GM13976 (cell line): Measurements from ENCODE around the gene NOS1.
"Not testable (repeated sequence)": the region's sequence is repeated elsewhere in the genome, so short reads cannot be mapped to it uniquely, and the experiment has no call there.

Source experiments
- DNase-seq: peaks from one replicate; pipeline ENCODE4 v3.0.0; 2012; ENCODE audit warnings: low spot score
- CTCF ChIP-seq: IDR thresholded peaks from 2 replicates; pipeline ENCODE4 v1.5.1; 2012; ENCODE audit warnings: borderline replicate concordance, mild to moderate bottlenecking; ENCODE audit not compliant: insufficient read depth; ENCODE audit errors: extremely low read depth, missing control alignments, control extremely low read depth
- in situ Hi-C: fragments of 300-500 bp; cut with MboI; formaldehyde crosslinking; loops from one replicate; pipeline ENCODE4 v1.12.0; 2022; ENCODE audit warnings: low sequenced_read_pairs, mixed read lengths, inconsistent platforms; ENCODE audit not compliant: unreplicated experiment

NOS1 gene

GRCh38 chr12:117207675-117208074 lies 153.8 kb downstream of the NOS1 start:
- in situ Hi-C loops = loop anchor here (25.0 kb wide), 1 partner anchor 630 kb away; no protein-coding TSS in a partner anchor
- TF ChIP-seq CTCF = no peak
- DNase-seq = no peak

GRCh38 chr12:117202556-117202955 lies 158.9 kb downstream of the NOS1 start:
- TF ChIP-seq CTCF = no peak
- no peak for DNase-seq
- in situ Hi-C loops = loop anchor here (25.0 kb wide), 1 partner anchor 635 kb away; no protein-coding TSS in a partner anchor

GRCh38 chr12:117202033-117202432 lies 159.4 kb downstream of the NOS1 start:
- in situ Hi-C loops = loop anchor here (25.0 kb wide), 1 partner anchor 635 kb away; no protein-coding TSS in a partner anchor
- DNase-seq = no peak
- no peak for TF ChIP-seq CTCF

- not testable (repeated sequence) for DNase-seq
- in situ Hi-C loops = loop anchor here (25.0 kb wide), 1 partner anchor 637 kb away; no protein-coding TSS in a partner anchor
These were observed 161.3 kb downstream of the NOS1 start for GRCh38 chr12:117199956-117200744.

- in situ Hi-C loops, DNase-seq: not testable (repeated sequence)
These were observed 165.1 kb downstream of the NOS1 start for GRCh38 chr12:117196334-117196733.

- in situ Hi-C loops = not testable (repeated sequence)
These were observed 166.4 kb downstream of the NOS1 start for GRCh38 chr12:117195027-117195426.

GRCh38 chr12:117193903-117194302 lies 167.5 kb downstream of the NOS1 start:
- in situ Hi-C loops = no loop called here
- DNase-seq = no peak
- no peak for TF ChIP-seq CTCF

More at GRCh38 chr12:117195027-117195426, 166.4 kb downstream of the NOS1 start:
- not testable (repeated sequence) for DNase-seq

GRCh38 chr12:117192581-117192980 lies 168.8 kb downstream of the NOS1 start:
- DNase-seq, in situ Hi-C loops: not testable (repeated sequence)

- in situ Hi-C loops = no loop called here
- no peak for DNase-seq
These were observed 169.4 kb downstream of the NOS1 start for GRCh38 chr12:117192057-117192456.

More at GRCh38 chr12:117192057-117192456, 169.4 kb downstream of the NOS1 start:
- TF ChIP-seq CTCF = no peak
